ENCODE data around the gene EMX1.

DNA sequence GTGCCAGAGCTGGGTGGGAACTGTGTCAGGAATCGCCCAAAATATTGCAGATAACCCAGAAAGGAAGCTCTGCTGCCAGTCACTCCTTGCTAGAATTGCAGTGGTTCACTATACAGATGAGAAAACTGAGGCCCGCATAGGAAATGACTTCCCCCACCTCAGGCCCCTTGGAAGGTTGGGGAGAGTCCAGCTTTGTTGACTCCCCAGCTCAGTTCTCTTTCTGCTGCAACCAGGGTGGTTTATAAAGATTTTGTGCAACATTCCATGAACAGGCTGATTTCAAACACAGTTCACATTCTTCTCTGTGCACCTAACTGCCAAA, 18.8 kb upstream of the EMX1 start:
- TF ChIP-seq, protein P1, sequence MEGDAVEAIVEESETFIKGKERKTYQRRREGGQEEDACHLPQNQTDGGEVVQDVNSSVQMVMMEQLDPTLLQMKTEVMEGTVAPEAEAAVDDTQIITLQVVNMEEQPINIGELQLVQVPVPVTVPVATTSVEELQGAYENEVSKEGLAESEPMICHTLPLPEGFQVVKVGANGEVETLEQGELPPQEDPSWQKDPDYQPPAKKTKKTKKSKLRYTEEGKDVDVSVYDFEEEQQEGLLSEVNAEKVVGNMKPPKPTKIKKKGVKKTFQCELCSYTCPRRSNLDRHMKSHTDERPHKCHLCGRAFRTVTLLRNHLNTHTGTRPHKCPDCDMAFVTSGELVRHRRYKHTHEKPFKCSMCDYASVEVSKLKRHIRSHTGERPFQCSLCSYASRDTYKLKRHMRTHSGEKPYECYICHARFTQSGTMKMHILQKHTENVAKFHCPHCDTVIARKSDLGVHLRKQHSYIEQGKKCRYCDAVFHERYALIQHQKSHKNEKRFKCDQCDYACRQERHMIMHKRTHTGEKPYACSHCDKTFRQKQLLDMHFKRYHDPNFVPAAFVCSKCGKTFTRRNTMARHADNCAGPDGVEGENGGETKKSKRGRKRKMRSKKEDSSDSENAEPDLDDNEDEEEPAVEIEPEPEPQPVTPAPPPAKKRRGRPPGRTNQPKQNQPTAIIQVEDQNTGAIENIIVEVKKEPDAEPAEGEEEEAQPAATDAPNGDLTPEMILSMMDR (IDR thresholded peaks at IDR 0.05), result no peak
- TF ChIP-seq POLR2AphosphoS5 (IDR thresholded peaks at IDR 0.05), result no peak
- no peak for TF ChIP-seq POLR2A (IDR thresholded peaks at IDR 0.05)
- no peak for TF ChIP-seq EP300 (IDR thresholded peaks at IDR 0.05)
